Fibroblast of skin of abdomen (primary cell): ENCODE measurements around the gene PAMR1.

ENCODE experiments used
- DNase-seq: peaks from one replicate; pipeline ENCODE4 v3.0.0-alpha.2; 2013

Gene PAMR1

GRCh38 chr11:35454362-35454761, 71.1 kb downstream of the PAMR1 start:
- no peak for DNase-seq

- DNase-seq: no peak
These were observed 88.7 kb downstream of the PAMR1 start for GRCh38 chr11:35436581-35437250.

- no peak for DNase-seq
These were observed 91.8 kb downstream of the PAMR1 start for GRCh38 chr11:35433588-35433987.

DNA sequence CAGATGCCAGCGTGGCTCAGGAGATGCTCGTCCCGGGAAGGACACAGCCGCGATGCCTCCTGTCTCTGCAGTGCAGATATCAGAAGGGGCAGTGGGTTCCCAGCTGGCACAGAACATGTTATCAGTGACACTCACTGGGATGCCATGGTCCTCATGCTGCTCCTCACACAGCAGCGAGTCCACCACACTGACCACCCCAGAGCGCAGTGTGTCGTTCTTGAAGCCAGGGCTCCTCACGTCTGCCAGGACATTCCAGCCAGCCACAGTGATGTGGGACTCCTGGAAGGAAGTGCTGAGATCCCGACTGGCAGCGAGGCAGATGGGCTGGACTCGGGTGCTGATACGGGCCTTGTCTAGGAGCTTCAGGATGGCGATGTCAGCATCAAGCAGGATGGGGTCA, 93.0 kb downstream of the PAMR1 start:
- no peak for DNase-seq

- peak; percentile 62 for DNase-seq
These were observed 98.3 kb downstream of the PAMR1 start for GRCh38 chr11:35427071-35427470.

DNA sequence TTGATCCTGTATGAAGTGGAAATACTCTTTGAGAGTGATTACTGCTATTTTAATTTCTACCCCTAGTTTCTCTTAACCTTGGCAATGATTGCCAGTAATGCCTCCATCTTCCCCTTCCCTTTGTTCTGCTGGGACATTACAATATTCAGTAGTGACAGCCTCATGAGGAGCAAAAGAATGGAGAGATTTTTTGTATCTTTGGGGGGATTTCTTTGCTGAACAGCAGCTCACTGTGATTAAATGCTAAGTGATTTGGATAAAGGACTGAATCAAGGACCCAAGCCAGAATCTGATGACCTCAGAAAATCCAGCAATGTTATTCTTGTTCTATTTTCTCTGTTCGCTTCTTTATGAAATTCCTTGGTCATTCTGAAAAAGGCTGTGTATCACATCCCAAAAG, 99.1 kb downstream of the PAMR1 start:
- no peak for DNase-seq

GRCh38 chr11:35425603-35426212, 99.7 kb downstream of the PAMR1 start:
- DNase-seq: no peak

DNA sequence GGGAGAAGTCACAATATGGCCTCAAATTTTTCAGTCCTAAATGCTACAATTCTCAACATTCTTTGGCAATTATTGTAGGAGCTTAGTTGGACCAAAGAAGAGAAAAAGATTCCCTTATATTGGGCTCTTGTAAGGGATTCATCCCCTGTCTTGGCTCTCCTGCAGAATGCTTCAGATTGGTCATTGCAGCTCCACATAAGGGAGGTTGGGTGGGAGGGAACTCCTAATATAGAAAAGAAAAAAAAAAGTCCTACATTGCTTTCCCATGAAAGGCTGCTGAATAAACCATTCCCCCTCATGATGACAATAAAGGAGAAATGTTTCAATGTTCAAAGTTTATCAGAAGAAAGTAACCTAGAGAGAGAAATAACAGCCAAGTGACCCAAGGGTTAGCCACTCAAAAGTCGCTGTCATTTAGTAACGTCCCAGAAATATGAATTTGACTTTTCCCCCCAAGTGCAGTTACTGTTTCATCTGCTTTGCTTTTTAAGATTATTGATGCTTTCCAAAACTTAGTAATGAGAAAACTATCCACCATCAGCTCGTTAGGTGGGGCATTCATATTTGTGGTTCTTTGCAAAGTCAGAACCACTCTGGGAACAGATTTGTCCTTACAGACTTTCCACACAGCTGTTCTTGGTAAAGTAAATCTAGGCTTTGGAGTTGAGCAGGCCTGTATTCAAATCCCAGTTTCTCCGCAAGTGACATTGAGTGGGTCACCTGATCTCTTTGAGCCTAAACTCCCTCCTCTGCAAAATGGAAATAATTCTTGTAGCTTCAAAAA, 101.1 kb downstream of the PAMR1 start:
- DNase-seq: peak; percentile 88

DNA sequence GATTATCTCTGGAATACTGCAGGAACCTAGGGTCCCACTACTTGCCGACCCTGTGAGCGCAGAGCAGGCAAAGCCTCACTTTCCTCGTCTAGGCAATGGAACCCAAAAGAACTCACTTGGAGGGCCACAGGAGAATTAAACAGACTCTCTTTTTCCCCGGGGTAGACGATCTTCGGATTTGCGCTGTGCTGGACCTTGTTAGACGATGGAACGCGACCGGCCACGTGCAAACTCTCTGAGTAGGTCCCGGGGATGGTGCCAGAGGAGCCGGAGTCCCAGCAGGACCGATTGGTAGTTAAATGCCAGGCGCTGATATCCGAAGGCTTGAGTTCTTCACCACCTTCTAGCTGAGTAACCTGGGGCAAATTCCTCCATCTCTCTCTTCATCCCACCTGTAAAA, 105.0 kb downstream of the PAMR1 start:
- no peak for DNase-seq

- no peak for DNase-seq
These were observed 105.5 kb downstream of the PAMR1 start for GRCh38 chr11:35419830-35420333.

GRCh38 chr11:35419184-35419829, 106.1 kb downstream of the PAMR1 start, which contains the start of gene SLC1A2:
Gene SLC1A2, minus strand, starts transcription at chr11:35419558. Its CDS starts 592 bp downstream, at chr11:35418966.
- peak; percentile 52 for DNase-seq

GRCh38 chr11:35418282-35419183, 106.9 kb downstream of the PAMR1 start:
- DNase-seq: peak; percentile 20

GRCh38 chr11:35415487-35415886, 109.9 kb downstream of the PAMR1 start:
- DNase-seq: no peak

DNA sequence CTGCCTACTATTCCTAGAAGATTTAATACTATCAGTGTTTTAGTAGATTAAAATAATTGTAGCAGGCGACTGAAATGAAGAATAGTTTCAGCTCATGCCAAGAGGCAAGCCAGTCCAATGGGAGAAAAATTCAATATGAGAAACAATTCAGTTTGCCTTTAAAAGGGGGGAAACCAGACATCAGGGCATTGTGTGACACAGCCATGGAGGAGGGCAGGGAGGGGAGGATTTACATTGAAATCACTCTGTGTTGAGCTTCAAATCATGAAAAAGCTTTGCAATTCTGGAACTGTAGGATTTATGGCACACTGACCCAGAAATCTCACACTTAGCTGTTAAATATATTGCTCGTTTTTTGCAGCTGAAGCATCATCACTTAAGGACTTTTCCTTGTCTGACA, 110.6 kb downstream of the PAMR1 start:
- no peak for DNase-seq

DNA sequence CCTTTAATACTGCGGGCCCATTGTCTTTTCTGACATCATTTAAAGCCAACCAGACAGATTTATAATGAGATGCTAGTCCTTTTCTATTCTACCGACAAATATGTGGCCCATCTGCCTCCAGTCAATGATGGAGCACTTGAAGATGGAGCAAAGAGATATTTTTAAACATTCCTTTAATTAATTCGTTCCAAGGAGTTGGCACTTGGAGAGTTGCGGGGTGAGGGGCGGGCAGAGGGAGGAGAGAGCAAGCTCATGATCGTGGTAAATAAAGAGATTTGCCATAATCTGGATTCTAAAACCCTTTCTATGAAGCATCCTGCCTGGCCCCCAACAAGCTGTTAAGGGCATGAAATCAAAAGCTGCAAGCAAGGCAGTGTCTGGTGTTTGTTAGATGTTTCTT, 111.1 kb downstream of the PAMR1 start:
- DNase-seq: no peak

DNA sequence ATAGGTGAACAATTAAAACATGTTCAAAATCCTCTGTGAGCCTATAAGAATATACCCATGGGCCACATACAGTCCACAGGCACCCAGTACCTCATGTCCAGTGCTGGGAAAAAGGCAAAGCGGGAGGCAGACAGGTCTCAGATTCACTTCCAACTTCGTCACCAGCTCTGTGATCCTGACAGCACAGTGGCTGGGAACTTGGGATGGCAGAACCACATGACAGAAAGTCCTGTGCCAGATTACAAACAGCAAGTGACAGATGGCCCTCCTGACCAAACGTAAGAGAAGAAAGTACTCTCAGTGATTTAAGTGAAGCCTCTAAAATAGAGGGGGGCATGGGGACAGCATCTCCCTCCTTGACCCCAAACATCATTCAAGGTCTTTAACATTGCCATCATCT, 111.8 kb downstream of the PAMR1 start:
- no peak for DNase-seq

DNA sequence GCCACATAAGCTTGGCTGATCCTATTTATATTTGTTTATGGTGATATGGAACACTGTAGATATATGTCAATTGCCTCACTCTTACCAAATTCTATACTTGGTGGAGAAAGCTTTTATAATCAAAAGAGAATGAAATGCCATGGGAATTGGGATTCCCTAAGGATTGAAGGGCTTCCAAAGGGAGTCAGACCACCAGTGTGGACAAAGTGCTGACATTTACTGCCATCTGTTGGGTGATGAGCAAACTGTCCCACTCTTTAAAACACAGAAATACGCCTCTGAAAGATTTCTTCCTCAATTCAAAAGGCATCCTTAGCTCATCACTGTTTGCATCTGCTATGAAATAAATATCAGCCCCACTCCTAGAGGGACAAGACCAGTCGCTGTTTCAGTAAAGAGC, 113.1 kb downstream of the PAMR1 start:
- peak; percentile 48 for DNase-seq

DNA sequence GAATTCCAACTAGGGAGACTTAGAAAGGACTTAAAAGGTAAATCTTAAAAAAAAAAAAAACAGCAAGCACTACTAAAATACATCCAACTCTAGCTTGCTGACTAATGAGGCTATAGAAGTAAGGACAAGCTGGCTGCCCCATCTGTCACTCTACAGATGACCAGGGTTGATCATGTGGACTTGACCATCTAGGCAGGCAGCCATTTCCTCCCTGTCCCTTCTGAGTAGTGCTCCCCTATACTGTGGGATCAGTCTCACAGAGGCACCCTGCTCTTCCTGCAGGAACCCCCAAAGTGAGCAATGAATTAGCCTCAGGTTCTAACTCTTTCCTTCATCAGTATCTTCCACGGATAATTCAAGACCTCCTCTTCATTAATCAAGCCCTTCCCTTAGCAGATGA, 118.4 kb downstream of the PAMR1 start:
- DNase-seq: no peak

DNA sequence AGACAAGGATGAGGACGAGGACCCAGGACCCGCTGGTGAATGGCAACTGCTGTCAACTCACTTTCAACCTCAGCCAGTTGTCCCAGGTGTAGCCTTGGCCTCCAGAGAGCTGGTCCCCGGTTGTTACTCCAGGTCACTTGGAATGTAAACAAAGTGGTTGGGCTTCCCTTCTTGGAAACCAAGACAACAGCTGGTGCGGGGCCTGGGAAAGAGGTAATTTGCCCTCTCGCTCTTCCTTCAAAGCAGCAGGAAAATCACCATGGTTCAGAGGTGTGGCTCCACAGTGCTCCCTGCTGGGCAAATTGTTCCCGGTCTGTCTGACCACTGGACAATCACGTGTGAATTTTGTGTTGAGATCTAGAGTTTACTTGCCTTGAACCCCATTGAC, 121.0 kb downstream of the PAMR1 start:
- no peak for DNase-seq

GRCh38 chr11:35403765-35404387, 121.5 kb downstream of the PAMR1 start:
- no peak for DNase-seq
